DND-41 (cell line): ENCODE results near the gene FHIT.

ENCODE experiments used
- ATAC-seq: fragments of 200-7000 bp; cut with Tn5 transposase; 3 replicates; pipeline ENCODE4 v1.9.1; 2021; ENCODE audit warnings: low read depth; ENCODE audit not compliant: insufficient read depth
- DNase-seq: peaks from one replicate; pipeline ENCODE4 v3.0.0-alpha.2; 2020
- H2AFZ ChIP-seq: 2 replicates; pipeline ENCODE4 v1.6.0; 2012; ENCODE audit warnings: low read depth, low read length
- H3K27ac ChIP-seq: 2 replicates; pipeline ENCODE4 v1.5.1; 2012; ENCODE audit warnings: low read length, inconsistent platforms
- H3K27me3 ChIP-seq: fragments of 200-600 bp; sonication (generic); 2 replicates; pipeline ENCODE4 v1.6.0; 2012; ENCODE audit warnings: low read length, mild to moderate bottlenecking, inconsistent platforms; ENCODE audit not compliant: insufficient read depth, poor library complexity
- H3K36me3 ChIP-seq: 2 replicates; pipeline ENCODE4 v1.5.1; 2012; ENCODE audit warnings: low read length, inconsistent platforms; ENCODE audit not compliant: insufficient read depth
- H3K4me1 ChIP-seq: 2 replicates; pipeline ENCODE4 v1.5.1; 2012; ENCODE audit warnings: mild to moderate bottlenecking, low read length; ENCODE audit not compliant: insufficient read depth
- H3K4me2 ChIP-seq: 2 replicates; pipeline ENCODE4 v1.6.0; 2012; ENCODE audit warnings: mild to moderate bottlenecking, moderate library complexity, low read length, inconsistent platforms; ENCODE audit not compliant: insufficient read depth
- H3K4me3 ChIP-seq, 2 experiments: fragments of 200-600 bp in 1 of 2; shearing (Covaris generic) in 1 of 2; 2 replicates each; pipeline ENCODE4 v1.5.1; 2012 to 2016; ENCODE audit warnings: inconsistent platforms in 2 of 2, low read length in 2 of 2, mild to moderate bottlenecking in 2 of 2, low read depth in 1 of 2, moderate library complexity in 1 of 2
- H3K79me2 ChIP-seq: 2 replicates; pipeline ENCODE4 v1.6.0; 2012; ENCODE audit warnings: low read length, inconsistent platforms; ENCODE audit not compliant: insufficient read depth
- H3K9ac ChIP-seq: 2 replicates; pipeline ENCODE4 v1.6.0; 2012; ENCODE audit warnings: low read depth, mild to moderate bottlenecking, inconsistent platforms, low read length, moderate library complexity
- H3K9me3 ChIP-seq: 2 replicates; pipeline ENCODE4 v1.5.1; 2012; ENCODE audit warnings: low read length, moderate library complexity, mild to moderate bottlenecking, inconsistent platforms; ENCODE audit not compliant: insufficient read depth, severe bottlenecking
- H4K20me1 ChIP-seq: 2 replicates; pipeline ENCODE4 v1.6.0; 2012; ENCODE audit warnings: low read length; ENCODE audit not compliant: insufficient read depth
- EZH2 ChIP-seq: IDR thresholded peaks from 3 replicates; pipeline ENCODE4 v1.6.1; 2012; ENCODE audit warnings: borderline replicate concordance, low read depth, mild to moderate bottlenecking, moderate library complexity, low read length, inconsistent platforms; ENCODE audit not compliant: severe bottlenecking
- TF ChIP-seq, protein P1 (sequence below): IDR thresholded peaks from 2 replicates; pipeline ENCODE4 v1.5.1; 2012; ENCODE audit warnings: borderline replicate concordance, low read length, moderate library complexity, mild to moderate bottlenecking; ENCODE audit not compliant: poor library complexity, severe bottlenecking; ENCODE audit errors: extremely low read depth

The FHIT gene

DNA sequence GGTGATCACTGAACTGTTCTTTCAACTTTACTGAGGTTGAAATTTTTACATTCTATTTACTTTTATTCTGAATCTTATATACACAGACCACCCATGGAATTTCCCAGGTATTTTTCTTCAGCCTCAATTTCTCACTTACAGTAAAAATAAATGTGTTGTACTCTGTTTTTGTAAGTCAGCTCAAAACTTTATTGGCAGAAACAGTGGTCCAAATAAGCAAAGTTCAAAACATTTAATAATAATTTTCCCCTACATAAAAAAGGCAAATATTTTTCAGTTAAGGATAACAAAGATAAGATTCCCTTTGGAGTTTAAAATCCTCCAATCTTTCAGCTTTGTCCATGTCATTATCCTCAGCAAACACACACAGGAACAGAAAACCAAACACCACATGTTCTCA, 738.0 kb downstream of the FHIT start:
- Histone ChIP-seq H3K36me3 (no peaks in the 10 kb centered on the region), H3K4me2 (no peak overlapping the region), H3K9ac (no peak overlapping the region), H3K27me3 (no peaks in the 10 kb centered on the region), H2AFZ (no peak overlapping the region), H3K9me3 (no peaks in the 10 kb centered on the region), H4K20me1 (no peaks in the 10 kb centered on the region), H3K4me3 (no peak overlapping the region), H3K4me1 (no peaks in the 10 kb centered on the region), H3K79me2 (no peaks in the 10 kb centered on the region), H3K27ac (no peak overlapping the region)
- ATAC-seq = no peak
- no peak for DNase-seq
- TF ChIP-seq, protein P1, sequence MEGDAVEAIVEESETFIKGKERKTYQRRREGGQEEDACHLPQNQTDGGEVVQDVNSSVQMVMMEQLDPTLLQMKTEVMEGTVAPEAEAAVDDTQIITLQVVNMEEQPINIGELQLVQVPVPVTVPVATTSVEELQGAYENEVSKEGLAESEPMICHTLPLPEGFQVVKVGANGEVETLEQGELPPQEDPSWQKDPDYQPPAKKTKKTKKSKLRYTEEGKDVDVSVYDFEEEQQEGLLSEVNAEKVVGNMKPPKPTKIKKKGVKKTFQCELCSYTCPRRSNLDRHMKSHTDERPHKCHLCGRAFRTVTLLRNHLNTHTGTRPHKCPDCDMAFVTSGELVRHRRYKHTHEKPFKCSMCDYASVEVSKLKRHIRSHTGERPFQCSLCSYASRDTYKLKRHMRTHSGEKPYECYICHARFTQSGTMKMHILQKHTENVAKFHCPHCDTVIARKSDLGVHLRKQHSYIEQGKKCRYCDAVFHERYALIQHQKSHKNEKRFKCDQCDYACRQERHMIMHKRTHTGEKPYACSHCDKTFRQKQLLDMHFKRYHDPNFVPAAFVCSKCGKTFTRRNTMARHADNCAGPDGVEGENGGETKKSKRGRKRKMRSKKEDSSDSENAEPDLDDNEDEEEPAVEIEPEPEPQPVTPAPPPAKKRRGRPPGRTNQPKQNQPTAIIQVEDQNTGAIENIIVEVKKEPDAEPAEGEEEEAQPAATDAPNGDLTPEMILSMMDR = no peak
- no peak for TF ChIP-seq EZH2

DNA sequence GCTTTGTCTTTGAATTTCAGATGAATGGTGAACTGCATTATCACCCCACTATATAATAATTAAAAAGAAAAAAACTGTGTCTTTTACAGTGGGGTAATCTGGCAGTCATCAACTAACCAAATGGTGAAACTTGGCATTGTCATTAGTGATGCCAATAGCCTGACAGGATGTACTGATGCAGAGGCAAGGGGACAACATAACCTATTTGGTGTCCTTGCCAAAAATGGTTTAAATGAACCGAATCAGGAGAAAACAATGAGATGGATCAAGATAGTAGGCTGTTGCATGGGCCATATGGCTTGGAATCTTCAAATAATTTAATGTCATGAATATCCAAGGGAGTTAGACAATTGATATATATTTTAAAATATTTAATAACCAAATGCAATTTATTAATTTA, 738.7 kb downstream of the FHIT start:
- H3K27ac ChIP-seq = no peak overlapping the region
- no peaks in the 10 kb centered on the region for H3K9me3 ChIP-seq
- TF ChIP-seq, protein P1 = no peak
- H3K4me3 ChIP-seq = no peak overlapping the region
- no peak overlapping the region for H2AFZ ChIP-seq
- H3K79me2 ChIP-seq = no peaks in the 10 kb centered on the region
- no peak for ATAC-seq
- no peaks in the 10 kb centered on the region for H4K20me1 ChIP-seq
- H3K4me1 ChIP-seq = no peaks in the 10 kb centered on the region
- H3K9ac ChIP-seq = no peak overlapping the region
- no peak overlapping the region for H3K4me2 ChIP-seq
- no peaks in the 10 kb centered on the region for H3K36me3 ChIP-seq
- no peaks in the 10 kb centered on the region for H3K27me3 ChIP-seq
- no peak for DNase-seq

DNA sequence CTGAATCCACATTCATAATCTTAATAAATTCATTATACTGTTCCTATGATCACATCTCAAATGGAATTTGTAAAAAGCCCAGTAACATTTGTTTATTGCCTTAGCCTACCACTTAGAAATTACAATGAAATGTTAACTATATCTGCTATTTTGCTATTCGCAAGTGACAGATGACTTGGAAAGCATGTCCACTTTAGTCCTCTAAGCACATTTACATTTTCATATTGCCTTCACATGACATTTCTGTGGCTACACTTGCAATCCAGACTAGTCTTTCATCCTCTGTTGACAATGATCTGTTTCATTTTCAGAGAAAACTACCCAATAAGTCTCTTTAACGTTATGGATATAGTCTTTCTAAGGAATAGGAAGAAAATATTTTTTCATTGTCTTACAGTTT, 741.8 kb downstream of the FHIT start:
- ATAC-seq (no peak), DNase-seq (no peak)
- no peaks in the 10 kb centered on the region for H3K27me3 ChIP-seq
- no peaks in the 10 kb centered on the region for H3K4me1 ChIP-seq
- H4K20me1 ChIP-seq = no peaks in the 10 kb centered on the region
- no peak overlapping the region for H2AFZ ChIP-seq
- H3K9ac ChIP-seq = no peak overlapping the region
- H3K9me3 ChIP-seq = no peaks in the 10 kb centered on the region
- no peak overlapping the region for H3K27ac ChIP-seq
- no peak overlapping the region for H3K4me2 ChIP-seq
- no peaks in the 10 kb centered on the region for H3K79me2 ChIP-seq
- TF ChIP-seq, protein P1 = no peak
- no peak for TF ChIP-seq EZH2
- no peaks in the 10 kb centered on the region for H3K36me3 ChIP-seq
- H3K4me3 ChIP-seq = no peak overlapping the region

DNA sequence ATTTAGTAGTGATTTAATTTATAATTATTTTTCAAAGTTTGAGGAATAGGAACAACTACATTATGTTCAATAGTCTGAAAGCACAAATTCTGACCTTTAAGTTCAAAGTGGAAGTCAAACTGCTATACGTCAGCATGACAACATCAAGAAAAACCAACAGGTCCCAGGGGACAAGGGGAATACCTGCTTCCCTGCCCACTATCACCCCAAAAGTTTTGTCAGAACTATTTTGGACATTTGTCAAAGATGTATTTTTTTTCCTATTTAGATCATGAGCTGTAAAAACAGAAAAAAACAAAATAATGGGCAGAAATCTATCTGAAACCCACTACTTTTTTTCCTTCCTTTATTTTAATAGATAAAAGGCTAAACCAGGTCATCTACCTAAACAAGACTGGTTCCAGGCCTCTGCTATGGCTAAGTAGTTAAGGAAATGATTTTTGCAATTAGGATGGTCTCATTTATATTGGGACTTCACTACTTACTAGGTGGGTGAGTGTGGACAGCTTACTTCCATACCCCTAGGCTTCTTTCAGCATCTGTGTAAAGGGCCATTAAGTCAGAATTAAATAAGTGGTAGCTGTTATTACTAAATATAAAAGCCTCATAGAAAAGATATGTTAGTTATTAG, 746.3 kb downstream of the FHIT start:
- Histone ChIP-seq H3K9ac (no peak overlapping the region), H2AFZ (no peak overlapping the region), H3K9me3 (no peaks in the 10 kb centered on the region), H3K4me2 (no peak overlapping the region), H3K4me1 (no peaks in the 10 kb centered on the region), H3K79me2 (no peaks in the 10 kb centered on the region), H3K4me3 (no peak overlapping the region), H4K20me1 (no peaks in the 10 kb centered on the region), H3K27ac (no peak overlapping the region), H3K36me3 (no peaks in the 10 kb centered on the region), H3K27me3 (no peaks in the 10 kb centered on the region)
- TF ChIP-seq, protein P1 = no peak
- no peak for TF ChIP-seq EZH2
- ATAC-seq (no peak), DNase-seq (no peak)
